HCT116 (cell line): ENCODE data around the gene SRRM1.

Experiments used
- EGR1 ChIP-seq: IDR thresholded peaks from 2 replicates; pipeline ENCODE4 v1.6.1; 2012; ENCODE audit warnings: low read depth
- EZH2 ChIP-seq: fragments of 200-600 bp; sonication (generic); IDR thresholded peaks from 2 replicates; pipeline ENCODE4 v1.6.1; 2017; ENCODE audit warnings: antibody characterized with exemption, mixed run types
- JUND ChIP-seq: IDR thresholded peaks from 2 replicates; pipeline ENCODE4 v1.6.1; 2012
- POLR2A ChIP-seq: IDR thresholded peaks from 2 replicates; pipeline ENCODE4 v1.7.0; 2011; ENCODE audit warnings: borderline replicate concordance; ENCODE audit not compliant: insufficient read depth, insufficient read length; ENCODE audit errors: extremely low read depth
- POLR2AphosphoS5 ChIP-seq: IDR thresholded peaks from 2 replicates; pipeline ENCODE4 v1.6.1; 2011; ENCODE audit warnings: mild to moderate bottlenecking, low read depth, low read length, moderate library complexity
- SIN3A ChIP-seq: IDR thresholded peaks from 2 replicates; pipeline ENCODE4 v1.6.1; 2012; ENCODE audit warnings: low read depth
- SP1 ChIP-seq: IDR thresholded peaks from 2 replicates; pipeline ENCODE4 v1.6.1; 2012; ENCODE audit warnings: low read depth
- SRF ChIP-seq: IDR thresholded peaks from 2 replicates; pipeline ENCODE4 v1.6.1; 2012; ENCODE audit warnings: low read depth
- TCF7L2 ChIP-seq: IDR thresholded peaks from 2 replicates; pipeline ENCODE4 v1.7.0; 2011; ENCODE audit warnings: borderline replicate concordance, inconsistent platforms; ENCODE audit not compliant: insufficient read depth, insufficient read length; ENCODE audit errors: extremely low read depth
- YY1 ChIP-seq: IDR thresholded peaks from 2 replicates; pipeline ENCODE4 v1.6.1; 2011; ENCODE audit warnings: low read length, low read depth, moderate library complexity, mild to moderate bottlenecking; ENCODE audit not compliant: insufficient replicate concordance; ENCODE audit errors: extremely low read depth
- ZBTB33 ChIP-seq: IDR thresholded peaks from 2 replicates; pipeline ENCODE4 v1.6.1; 2011; ENCODE audit warnings: mild to moderate bottlenecking, low read length, moderate library complexity; ENCODE audit not compliant: insufficient replicate concordance; ENCODE audit errors: extremely low read depth
- TF ChIP-seq, protein P1 (sequence below), 3 experiments: fragments of 200-600 bp in 1 of 3; sonication (generic) in 1 of 3; IDR thresholded peaks in 2 of 3; conservative IDR thresholded peaks in 1 of 3; 2 replicates each; pipeline ENCODE4 v1.5.1; 2012 to 2017; ENCODE audit warnings: low read depth in 2 of 3, low read length in 2 of 3, antibody characterized with exemption in 1 of 3, borderline replicate concordance in 1 of 3, control low read depth in 1 of 3, mild to moderate bottlenecking in 1 of 3, mixed read lengths in 1 of 3, mixed run types in 1 of 3, moderate library complexity in 1 of 3; ENCODE audit not compliant: insufficient read depth in 1 of 3
- TF ChIP-seq, protein P2 (sequence below): IDR thresholded peaks from 2 replicates; pipeline ENCODE4 v1.6.1; 2012
- TF ChIP-seq, protein P3 (sequence below): IDR thresholded peaks from 2 replicates; pipeline ENCODE4 v1.6.1; 2012; ENCODE audit warnings: low read depth

GRCh38 chr1:24708938-24709337, 65.8 kb downstream of the SRRM1 start:
- TF ChIP-seq POLR2AphosphoS5 (no peak), SP1 (no peak), SRF (no peak), POLR2A (no peak), EGR1 (no peak), ZBTB33 (no peak), TCF7L2 (no peak), JUND (no peak), EZH2 (no peak), SIN3A (no peak), YY1 (no peak)
- TF ChIP-seq, protein P1, sequence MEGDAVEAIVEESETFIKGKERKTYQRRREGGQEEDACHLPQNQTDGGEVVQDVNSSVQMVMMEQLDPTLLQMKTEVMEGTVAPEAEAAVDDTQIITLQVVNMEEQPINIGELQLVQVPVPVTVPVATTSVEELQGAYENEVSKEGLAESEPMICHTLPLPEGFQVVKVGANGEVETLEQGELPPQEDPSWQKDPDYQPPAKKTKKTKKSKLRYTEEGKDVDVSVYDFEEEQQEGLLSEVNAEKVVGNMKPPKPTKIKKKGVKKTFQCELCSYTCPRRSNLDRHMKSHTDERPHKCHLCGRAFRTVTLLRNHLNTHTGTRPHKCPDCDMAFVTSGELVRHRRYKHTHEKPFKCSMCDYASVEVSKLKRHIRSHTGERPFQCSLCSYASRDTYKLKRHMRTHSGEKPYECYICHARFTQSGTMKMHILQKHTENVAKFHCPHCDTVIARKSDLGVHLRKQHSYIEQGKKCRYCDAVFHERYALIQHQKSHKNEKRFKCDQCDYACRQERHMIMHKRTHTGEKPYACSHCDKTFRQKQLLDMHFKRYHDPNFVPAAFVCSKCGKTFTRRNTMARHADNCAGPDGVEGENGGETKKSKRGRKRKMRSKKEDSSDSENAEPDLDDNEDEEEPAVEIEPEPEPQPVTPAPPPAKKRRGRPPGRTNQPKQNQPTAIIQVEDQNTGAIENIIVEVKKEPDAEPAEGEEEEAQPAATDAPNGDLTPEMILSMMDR (IDR thresholded peaks at IDR 0.05 in 2 of 3, conservative IDR thresholded peaks at IDR 0.05 in 1 of 3; ENCODE audit: borderline replicate concordance in 1 of 3, insufficient read depth in 1 of 3, low read depth in 2 of 3, low read length in 2 of 3) = no peak
- TF ChIP-seq, protein P2, sequence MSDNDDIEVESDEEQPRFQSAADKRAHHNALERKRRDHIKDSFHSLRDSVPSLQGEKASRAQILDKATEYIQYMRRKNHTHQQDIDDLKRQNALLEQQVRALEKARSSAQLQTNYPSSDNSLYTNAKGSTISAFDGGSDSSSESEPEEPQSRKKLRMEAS = no peak
- TF ChIP-seq, protein P3, sequence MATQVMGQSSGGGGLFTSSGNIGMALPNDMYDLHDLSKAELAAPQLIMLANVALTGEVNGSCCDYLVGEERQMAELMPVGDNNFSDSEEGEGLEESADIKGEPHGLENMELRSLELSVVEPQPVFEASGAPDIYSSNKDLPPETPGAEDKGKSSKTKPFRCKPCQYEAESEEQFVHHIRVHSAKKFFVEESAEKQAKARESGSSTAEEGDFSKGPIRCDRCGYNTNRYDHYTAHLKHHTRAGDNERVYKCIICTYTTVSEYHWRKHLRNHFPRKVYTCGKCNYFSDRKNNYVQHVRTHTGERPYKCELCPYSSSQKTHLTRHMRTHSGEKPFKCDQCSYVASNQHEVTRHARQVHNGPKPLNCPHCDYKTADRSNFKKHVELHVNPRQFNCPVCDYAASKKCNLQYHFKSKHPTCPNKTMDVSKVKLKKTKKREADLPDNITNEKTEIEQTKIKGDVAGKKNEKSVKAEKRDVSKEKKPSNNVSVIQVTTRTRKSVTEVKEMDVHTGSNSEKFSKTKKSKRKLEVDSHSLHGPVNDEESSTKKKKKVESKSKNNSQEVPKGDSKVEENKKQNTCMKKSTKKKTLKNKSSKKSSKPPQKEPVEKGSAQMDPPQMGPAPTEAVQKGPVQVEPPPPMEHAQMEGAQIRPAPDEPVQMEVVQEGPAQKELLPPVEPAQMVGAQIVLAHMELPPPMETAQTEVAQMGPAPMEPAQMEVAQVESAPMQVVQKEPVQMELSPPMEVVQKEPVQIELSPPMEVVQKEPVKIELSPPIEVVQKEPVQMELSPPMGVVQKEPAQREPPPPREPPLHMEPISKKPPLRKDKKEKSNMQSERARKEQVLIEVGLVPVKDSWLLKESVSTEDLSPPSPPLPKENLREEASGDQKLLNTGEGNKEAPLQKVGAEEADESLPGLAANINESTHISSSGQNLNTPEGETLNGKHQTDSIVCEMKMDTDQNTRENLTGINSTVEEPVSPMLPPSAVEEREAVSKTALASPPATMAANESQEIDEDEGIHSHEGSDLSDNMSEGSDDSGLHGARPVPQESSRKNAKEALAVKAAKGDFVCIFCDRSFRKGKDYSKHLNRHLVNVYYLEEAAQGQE = no peak
